Right cardiac atrium (tissue), 5 donors: ENCODE data around the gene OTULIN. TPM values are rescaled to one million over a fixed set of nuclear protein-coding genes. Genes with fewer than 3 reads are reported as not detected.
A peak's percentile ranks its signal among the peaks of the same experiment; 100 is the strongest.

Experiments
- ATAC-seq, 2 donors: fragments of 200-7000 bp; cut with Tn5 transposase; one replicate each; pipeline versions ENCODE4 v1.8.0 to v1.9.1; 2020; ENCODE audit warnings: moderate library complexity in 2 of 2, mild to moderate bottlenecking in 1 of 2
- DNase-seq, 3 donors: peaks; one replicate each; pipeline ENCODE4 v3.0.0-alpha.2; 2020
- H3K27ac ChIP-seq: one replicate; pipeline ENCODE4 v1.5.1; 2013; ENCODE audit warnings: mild to moderate bottlenecking, low read length, control low read depth, moderate library complexity
- H3K27me3 ChIP-seq: one replicate; pipeline ENCODE4 v1.6.1; 2013; ENCODE audit not compliant: control insufficient read depth, insufficient read depth
- H3K4me1 ChIP-seq: one replicate; pipeline ENCODE4 v1.6.1; 2013; ENCODE audit warnings: low read length; ENCODE audit not compliant: control insufficient read depth, insufficient read depth
- H3K4me3 ChIP-seq: one replicate; pipeline ENCODE4 v1.5.1; 2013; ENCODE audit warnings: low read length, control low read depth
- H3K9me3 ChIP-seq: one replicate; pipeline ENCODE4 v1.6.1; 2013; ENCODE audit warnings: low read length; ENCODE audit not compliant: control insufficient read depth
- WGBS: extraction: QIAGEN DNeasy Blood & Tissue Kit; methylation state at CpG from one replicate; pipeline ENCODE4 v1.1.7; 2013; 5-methylcytosine and 5-hydroxymethylcytosine counted together
- intact Hi-C, 4 donors: fragments of 100-400 bp; cut with DNase I; formaldehyde crosslinking; loops; one replicate each; pipeline versions ENCODE4 v1.11.0 to v1.14.0; 2022 to 2023
- long read RNA-seq, 4 donors: library from polyadenylated mRNA; unstranded; transcript quantifications; one replicate each; pipeline ENCODE4 v2.0.0, GENCODE V29; 2020 to 2021
- polyA plus RNA-seq: library from polyadenylated mRNA; stranded (reverse); fragments of 200-250 nt; gene quantifications from one replicate; pipeline ENCODE4 v1.2.3, GENCODE V29; 2013
- total RNA-seq, 4 donors: library from RNA; stranded (reverse); fragmentation: NEBNext Ultra II Directional; extraction: Animal tissue kit (Norgen Biotek cat#: 25700); gene quantifications; one replicate each; pipeline ENCODE4 v1.2.1, GENCODE V29; 2021
- donor health status: healthy with polysubstance abuse.
- donor health status: DM: no; HTN: yes; CAD: no.
- donor health status: DM: no; HTN: no; CAD: no.
- donor health status: DM: no; HTN: yes; CAD: no; lungs with severe emphysema.
- donor health status: DM: yes; HTN: yes; CAD: no.

Gene OTULIN
- 10 to 100 TPM; 18.2 to 20.4 (median 19.2) TPM for total RNA-seq
- polyA plus RNA-seq, result 6.0 TPM
- long read RNA-seq, donor 1, full-length matches to known transcripts, result 6 of 10 reads
- long read RNA-seq, donor 1, partial matches to known transcripts, result 2 of 10 reads
- long read RNA-seq, donor 1, other reads (novel, unspliced or antisense), result 2 of 10 reads
- long read RNA-seq, donor 2, full-length matches to known transcripts, result 6 of 9 reads
- long read RNA-seq, donor 2, partial matches to known transcripts, result 0 of 9 reads
- long read RNA-seq, donor 2, other reads (novel, unspliced or antisense), result 3 of 9 reads
- long read RNA-seq, donor 3, partial matches to known transcripts, result 0 of 1 reads
- long read RNA-seq, donor 3, other reads (novel, unspliced or antisense), result 1 of 1 reads
- long read RNA-seq, donor 4, full-length matches to known transcripts, result 10 of 13 reads
- long read RNA-seq, donor 4, partial matches to known transcripts, result 0 of 13 reads
- long read RNA-seq, donor 4, other reads (novel, unspliced or antisense), result 3 of 13 reads

- intact Hi-C loops, result no loop called here
- under 1% methylated on average over 115 of the region's 115 CpGs for WGBS
- Histone ChIP-seq H3K4me3 (peak within 1 kb of the TSS; percentile 91), H3K27ac (peak within 1 kb of the TSS; percentile 96), H3K4me1 (peaks cover 2% of the 10 kb centered on the region), H3K9me3 (no peaks in the 10 kb centered on the region), H3K27me3 (no peaks in the 10 kb centered on the region)
- ATAC-seq, result peak; percentile 98 to 99
- DNase-seq, result peak; percentile 94 to 97 (median 96)
Measured at GRCh38 chr5:14664270-14665100, at the start of gene OTULIN. Gene OTULIN (plus strand): TSS chr5:14664718. CDS start chr5:14664826, 108 bp downstream.

- intact Hi-C loops, result no loop called here
- no peak for DNase-seq
- H3K4me3 ChIP-seq, result no peak overlapping the region
- H3K9me3 ChIP-seq, result peaks cover 3% of the 10 kb centered on the region
- no peaks in the 10 kb centered on the region for H3K4me1 ChIP-seq
- H3K27me3 ChIP-seq, result no peaks in the 10 kb centered on the region
- ATAC-seq, result no peak
- no peak overlapping the region for H3K27ac ChIP-seq
- WGBS, result 88% methylated on average over 4 of the region's 4 CpGs
Measured at GRCh38 chr5:14615365-14615764, 49.2 kb upstream of the OTULIN start.

GRCh38 chr5:14617441-14617840 lies 47.1 kb upstream of the OTULIN start:
- Histone ChIP-seq H3K4me3 (no peak overlapping the region), H3K27ac (no peak overlapping the region), H3K4me1 (no peaks in the 10 kb centered on the region), H3K9me3 (peaks cover 7% of the 10 kb centered on the region), H3K27me3 (no peaks in the 10 kb centered on the region)
- DNase-seq (no peak), ATAC-seq (no peak)
- WGBS, result 92% methylated on average over 4 of the region's 4 CpGs
- intact Hi-C loops, result no loop called here

- intact Hi-C loops, result no loop called here
- DNase-seq (no peak), ATAC-seq (no peak)
- H3K27me3 ChIP-seq, result no peaks in the 10 kb centered on the region
- no peak overlapping the region for H3K27ac ChIP-seq
- no peak overlapping the region for H3K4me3 ChIP-seq
- H3K4me1 ChIP-seq, result no peaks in the 10 kb centered on the region
- H3K9me3 ChIP-seq, result peaks cover 2% of the 10 kb centered on the region
Measured at GRCh38 chr5:14627270-14627669, 37.2 kb upstream of the OTULIN start.

- Histone ChIP-seq H3K27ac (no peak overlapping the region), H3K4me1 (no peaks in the 10 kb centered on the region), H3K4me3 (no peak overlapping the region), H3K9me3 (peaks cover 2% of the 10 kb centered on the region), H3K27me3 (no peaks in the 10 kb centered on the region)
- intact Hi-C loops, result no loop called here
- 7% methylated on average over 3 of the region's 3 CpGs for WGBS
- DNase-seq (peak in 2 of 3 donors; percentile 25 to 74), ATAC-seq (peak in 1 of 2 donors; percentile 52)
Measured at GRCh38 chr5:14628346-14628745, 36.2 kb upstream of the OTULIN start.

GRCh38 chr5:14630671-14631070 lies 33.8 kb upstream of the OTULIN start:
- Histone ChIP-seq H3K9me3 (no peaks in the 10 kb centered on the region), H3K27me3 (no peaks in the 10 kb centered on the region), H3K4me1 (no peaks in the 10 kb centered on the region), H3K4me3 (no peak overlapping the region), H3K27ac (no peak overlapping the region)
- intact Hi-C loops, result no loop called here
- ATAC-seq (no peak), DNase-seq (no peak)
- WGBS, result 80% methylated on average over 2 of the region's 2 CpGs

- H3K27ac ChIP-seq, result no peak overlapping the region
- H3K4me3 ChIP-seq, result no peak overlapping the region
- intact Hi-C loops, result no loop called here
- no peaks in the 10 kb centered on the region for H3K4me1 ChIP-seq
- WGBS, result 75% methylated on average over 2 of the region's 2 CpGs
- H3K9me3 ChIP-seq, result peaks cover 4% of the 10 kb centered on the region
- H3K27me3 ChIP-seq, result no peaks in the 10 kb centered on the region
- DNase-seq (no peak), ATAC-seq (no peak)
Measured at GRCh38 chr5:14635656-14636055, 28.9 kb upstream of the OTULIN start.

GRCh38 chr5:14640765-14641164 lies 23.8 kb upstream of the OTULIN start:
- Histone ChIP-seq H3K4me1 (no peaks in the 10 kb centered on the region), H3K9me3 (peaks cover 6% of the 10 kb centered on the region), H3K27ac (no peak overlapping the region), H3K27me3 (no peaks in the 10 kb centered on the region), H3K4me3 (no peak overlapping the region)
- DNase-seq (no peak), ATAC-seq (no peak)
- intact Hi-C loops, result loop anchor here in 3 of 4 donors (10.0 kb wide), 4 partner anchors 136 to 656 kb away; no protein-coding TSS in a partner anchor
- WGBS, result 69% methylated on average over 10 of the region's 10 CpGs

GRCh38 chr5:14644623-14645237 lies 19.8 kb upstream of the OTULIN start:
- Histone ChIP-seq H3K27ac (no peak overlapping the region), H3K4me1 (no peaks in the 10 kb centered on the region), H3K4me3 (no peak overlapping the region), H3K27me3 (no peaks in the 10 kb centered on the region), H3K9me3 (peaks cover 2% of the 10 kb centered on the region)
- no peak for DNase-seq
- 88% methylated on average over 1 of the region's 1 CpG for WGBS
- intact Hi-C loops, result loop anchor here in 3 of 4 donors (5.0 to 10.0 kb wide), 5 partner anchors 140 to 660 kb away; no protein-coding TSS in a partner anchor
- no peak for ATAC-seq

- H3K4me3 ChIP-seq, result no peak overlapping the region
- no peak for DNase-seq
- H3K9me3 ChIP-seq, result no peaks in the 10 kb centered on the region
- no peak overlapping the region for H3K27ac ChIP-seq
- H3K27me3 ChIP-seq, result no peaks in the 10 kb centered on the region
- H3K4me1 ChIP-seq, result no peaks in the 10 kb centered on the region
- intact Hi-C loops, result loop anchor here in 1 of 4 donors (5.0 kb wide), 1 partner anchor 343 kb away; no protein-coding TSS in a partner anchor
- WGBS, result 83% methylated on average over 3 of the region's 3 CpGs
- no peak for ATAC-seq
Measured at GRCh38 chr5:14650052-14650451, 14.5 kb upstream of the OTULIN start.
